Liver (tissue), 9 donors: Measurements from ENCODE around the gene CAT. TPM values are rescaled to one million over a fixed set of nuclear protein-coding genes. Genes with fewer than 3 reads are reported as not detected.

Experiments
- DNase-seq: peaks from one replicate; pipeline ENCODE4 v3.0.0-alpha.2; 2017; ENCODE audit warnings: low spot score
- H3K27ac ChIP-seq, 2 donors: one replicate each; pipeline ENCODE4 v1.7.0; 2013; ENCODE audit warnings: inconsistent platforms in 2 of 2, low read length in 2 of 2, control low read depth in 1 of 2, low read depth in 1 of 2, mild to moderate bottlenecking in 1 of 2
- H3K27me3 ChIP-seq, 4 donors: one replicate each; pipeline versions ENCODE4 v1.6.1 to v1.7.0; 2013; ENCODE audit warnings: low read length in 3 of 4, inconsistent platforms in 1 of 4, mild to moderate bottlenecking in 1 of 4, moderate library complexity in 1 of 4; ENCODE audit not compliant: control insufficient read depth in 4 of 4, insufficient read depth in 4 of 4
- H3K36me3 ChIP-seq, 4 donors: one replicate each; pipeline versions ENCODE4 v1.6.1 to v1.7.0; 2013; ENCODE audit warnings: low read length in 3 of 4, mild to moderate bottlenecking in 3 of 4, low read depth in 1 of 4, moderate library complexity in 1 of 4; ENCODE audit not compliant: control insufficient read depth in 4 of 4, insufficient read depth in 3 of 4
- H3K4me1 ChIP-seq, 4 donors: one replicate each; pipeline versions ENCODE4 v1.6.1 to v1.7.0; 2013; ENCODE audit warnings: low read length in 3 of 4, mild to moderate bottlenecking in 3 of 4, moderate library complexity in 1 of 4; ENCODE audit not compliant: control insufficient read depth in 4 of 4, insufficient read depth in 4 of 4
- H3K4me3 ChIP-seq, 3 donors: one replicate each; pipeline versions ENCODE4 v1.6.1 to v1.7.0; 2013; ENCODE audit warnings: low read length in 3 of 3, control low read depth in 1 of 3, low read depth in 1 of 3, mild to moderate bottlenecking in 1 of 3
- H3K9ac ChIP-seq, 2 donors: one replicate each; pipeline ENCODE4 v1.7.0; 2013; ENCODE audit warnings: low read length in 2 of 2, mild to moderate bottlenecking in 2 of 2, moderate library complexity in 2 of 2, control low read depth in 1 of 2, low read depth in 1 of 2
- H3K9me3 ChIP-seq, 4 donors: one replicate each; pipeline versions ENCODE4 v1.6.1 to v1.7.0; 2013; ENCODE audit warnings: low read length in 3 of 4; ENCODE audit not compliant: control insufficient read depth in 4 of 4
- ATF3 ChIP-seq: IDR thresholded peaks from 2 replicates; pipeline ENCODE4 v1.6.1; 2016; ENCODE audit warnings: antibody characterized with exemption
- CTCF ChIP-seq: fragments of 150-350 bp; IDR thresholded peaks from 2 replicates; pipeline ENCODE4 v1.5.1; 2017; ENCODE audit warnings: improper control_type of control experiment, low read depth, low read length; ENCODE audit not compliant: missing input control
- EGR1 ChIP-seq, 2 donors: IDR thresholded peaks; 2 replicates each; pipeline ENCODE4 v1.6.1; 2016 to 2018; ENCODE audit warnings: antibody characterized with exemption in 2 of 2, low read depth in 2 of 2
- FOXA2 ChIP-seq: IDR thresholded peaks from 2 replicates; pipeline ENCODE4 v1.6.1; 2016; ENCODE audit warnings: antibody characterized with exemption
- GABPA ChIP-seq, 2 donors: IDR thresholded peaks in 1 of 2; conservative IDR thresholded peaks in 1 of 2; 2 replicates each; pipeline ENCODE4 v1.6.1; 2016; ENCODE audit warnings: antibody characterized with exemption in 2 of 2, mild to moderate bottlenecking in 1 of 2, moderate library complexity in 1 of 2
- HNF4A ChIP-seq, 2 donors: conservative IDR thresholded peaks; 2 replicates each; pipeline ENCODE4 v1.6.1; 2016; ENCODE audit warnings: antibody characterized with exemption in 2 of 2, mild to moderate bottlenecking in 2 of 2
- HNF4G ChIP-seq: IDR thresholded peaks from 2 replicates; pipeline ENCODE4 v1.6.1; 2016; ENCODE audit warnings: antibody characterized with exemption
- JUND ChIP-seq, 2 donors: IDR thresholded peaks; 2 replicates each; pipeline ENCODE4 v1.6.1; 2016; ENCODE audit warnings: antibody characterized with exemption in 2 of 2
- RAD21 ChIP-seq, 2 donors: IDR thresholded peaks; 2 replicates each; pipeline ENCODE4 v1.6.1; 2016; ENCODE audit warnings: antibody characterized with exemption in 2 of 2, mild to moderate bottlenecking in 2 of 2
- RXRA ChIP-seq, 2 donors: IDR thresholded peaks; 2 replicates each; pipeline ENCODE4 v1.6.1; 2017 to 2018; ENCODE audit warnings: antibody characterized with exemption in 2 of 2, mild to moderate bottlenecking in 1 of 2
- SP1 ChIP-seq: IDR thresholded peaks from 2 replicates; pipeline ENCODE4 v1.6.1; 2018; ENCODE audit warnings: antibody characterized with exemption, mild to moderate bottlenecking
- TAF1 ChIP-seq: conservative IDR thresholded peaks from 2 replicates; pipeline ENCODE4 v1.6.1; 2016; ENCODE audit warnings: antibody characterized with exemption, mild to moderate bottlenecking
- YY1 ChIP-seq: IDR thresholded peaks from 2 replicates; pipeline ENCODE4 v1.6.1; 2016; ENCODE audit warnings: antibody characterized with exemption, mild to moderate bottlenecking
- WGBS: extraction: QIAGEN DNeasy Blood & Tissue Kit; methylation state at CpG from one replicate; pipeline ENCODE4 v1.1.7; 2013; 5-methylcytosine and 5-hydroxymethylcytosine counted together
- polyA plus RNA-seq, 2 donors: library from polyadenylated mRNA; stranded (reverse) in 1 of 2; unstranded in 1 of 2; fragments of 200-250 nt in 1 of 2; fragments of >200 nt in 1 of 2; fragmentation: Nextera tagmentation in 1 of 2; extraction: Ambion mirVana in 1 of 2; gene quantifications; one replicate each; pipeline versions ENCODE4 v1.2.1 to v1.2.3, GENCODE V29; 2013 to 2015
- total RNA-seq, 2 donors: library from RNA; depleted of rRNA; stranded (reverse); fragments of >200 nt; gene quantifications; one replicate each; pipeline ENCODE4 v1.2.3, GENCODE V29; 2014
- TF ChIP-seq, protein P1 (sequence below): IDR thresholded peaks from 2 replicates; pipeline ENCODE4 v1.6.1; 2016; ENCODE audit warnings: antibody characterized with exemption
- TF ChIP-seq, protein P2 (sequence below): IDR thresholded peaks from 2 replicates; pipeline ENCODE4 v1.6.1; 2016; ENCODE audit warnings: antibody characterized with exemption, mild to moderate bottlenecking
- donor health status: healthy.
- donor health status: healthy.
- donor health status: healthy.
- donor health status: healthy.
- donor health status: healthy.

The CAT gene
- total and polyA plus RNA-seq, 4 donors, result 270 to 620 (median 388) TPM

GRCh38 chr11:34395916-34396550, 42.7 kb upstream of the CAT start:
- Histone ChIP-seq H3K27ac (no peak overlapping the region), H3K9me3 (peaks cover 0 to 5% (median 0%) of the 10 kb centered on the region in 4 donors), H3K4me3 (no peak overlapping the region), H3K4me1 (no peaks in the 10 kb centered on the region), H3K27me3 (no peaks in the 10 kb centered on the region), H3K9ac (no peak overlapping the region), H3K36me3 (no peaks in the 10 kb centered on the region)
- DNase-seq, result no peak
- WGBS, result 89% methylated on average over 1 of the region's 1 CpG
- TF ChIP-seq JUND (IDR thresholded peaks at IDR 0.05) (no peak), ATF3 (no peak), GABPA (IDR thresholded peaks at IDR 0.05 in 1 of 2, conservative IDR thresholded peaks at IDR 0.05 in 1 of 2) (no peak), RXRA (IDR thresholded peaks at IDR 0.05) (no peak), HNF4G (no peak), YY1 (no peak), RAD21 (IDR thresholded peaks at IDR 0.05) (no peak), FOXA2 (no peak), HNF4A (conservative IDR thresholded peaks at IDR 0.05) (no peak), SP1 (no peak)
- TF ChIP-seq, protein P1, sequence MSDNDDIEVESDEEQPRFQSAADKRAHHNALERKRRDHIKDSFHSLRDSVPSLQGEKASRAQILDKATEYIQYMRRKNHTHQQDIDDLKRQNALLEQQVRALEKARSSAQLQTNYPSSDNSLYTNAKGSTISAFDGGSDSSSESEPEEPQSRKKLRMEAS, result no peak
- TF ChIP-seq, protein P2, sequence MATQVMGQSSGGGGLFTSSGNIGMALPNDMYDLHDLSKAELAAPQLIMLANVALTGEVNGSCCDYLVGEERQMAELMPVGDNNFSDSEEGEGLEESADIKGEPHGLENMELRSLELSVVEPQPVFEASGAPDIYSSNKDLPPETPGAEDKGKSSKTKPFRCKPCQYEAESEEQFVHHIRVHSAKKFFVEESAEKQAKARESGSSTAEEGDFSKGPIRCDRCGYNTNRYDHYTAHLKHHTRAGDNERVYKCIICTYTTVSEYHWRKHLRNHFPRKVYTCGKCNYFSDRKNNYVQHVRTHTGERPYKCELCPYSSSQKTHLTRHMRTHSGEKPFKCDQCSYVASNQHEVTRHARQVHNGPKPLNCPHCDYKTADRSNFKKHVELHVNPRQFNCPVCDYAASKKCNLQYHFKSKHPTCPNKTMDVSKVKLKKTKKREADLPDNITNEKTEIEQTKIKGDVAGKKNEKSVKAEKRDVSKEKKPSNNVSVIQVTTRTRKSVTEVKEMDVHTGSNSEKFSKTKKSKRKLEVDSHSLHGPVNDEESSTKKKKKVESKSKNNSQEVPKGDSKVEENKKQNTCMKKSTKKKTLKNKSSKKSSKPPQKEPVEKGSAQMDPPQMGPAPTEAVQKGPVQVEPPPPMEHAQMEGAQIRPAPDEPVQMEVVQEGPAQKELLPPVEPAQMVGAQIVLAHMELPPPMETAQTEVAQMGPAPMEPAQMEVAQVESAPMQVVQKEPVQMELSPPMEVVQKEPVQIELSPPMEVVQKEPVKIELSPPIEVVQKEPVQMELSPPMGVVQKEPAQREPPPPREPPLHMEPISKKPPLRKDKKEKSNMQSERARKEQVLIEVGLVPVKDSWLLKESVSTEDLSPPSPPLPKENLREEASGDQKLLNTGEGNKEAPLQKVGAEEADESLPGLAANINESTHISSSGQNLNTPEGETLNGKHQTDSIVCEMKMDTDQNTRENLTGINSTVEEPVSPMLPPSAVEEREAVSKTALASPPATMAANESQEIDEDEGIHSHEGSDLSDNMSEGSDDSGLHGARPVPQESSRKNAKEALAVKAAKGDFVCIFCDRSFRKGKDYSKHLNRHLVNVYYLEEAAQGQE, result no peak

DNA sequence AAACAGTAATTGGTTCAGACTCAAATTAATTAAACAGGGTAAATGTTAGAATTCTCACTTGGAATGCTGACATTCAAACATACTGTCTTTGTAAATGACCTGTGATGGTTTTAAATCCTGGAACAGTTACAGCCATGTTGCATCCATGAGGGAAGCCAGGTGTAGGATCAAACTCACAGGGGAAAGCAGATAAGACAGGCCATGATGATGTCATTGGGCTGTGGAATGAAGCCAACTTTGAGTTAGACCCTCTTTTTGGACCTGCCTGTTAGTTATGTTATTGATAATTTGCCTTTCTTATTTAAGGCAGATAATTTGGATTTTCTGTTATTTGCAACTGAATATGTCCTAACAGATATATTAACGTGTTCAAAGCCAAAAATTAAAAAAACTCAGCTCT, 41.6 kb upstream of the CAT start:
- Histone ChIP-seq H3K9me3 (peaks cover 0 to 5% (median 0%) of the 10 kb centered on the region in 4 donors), H3K4me1 (no peaks in the 10 kb centered on the region), H3K9ac (no peak overlapping the region), H3K4me3 (no peak overlapping the region), H3K27ac (no peak overlapping the region), H3K36me3 (no peaks in the 10 kb centered on the region), H3K27me3 (no peaks in the 10 kb centered on the region)
- 93% methylated on average over 1 of the region's 1 CpG for WGBS
- TF ChIP-seq RXRA (IDR thresholded peaks at IDR 0.05), result no peak
- no peak for TF ChIP-seq FOXA2
- no peak for TF ChIP-seq CTCF
- no peak for TF ChIP-seq HNF4A (conservative IDR thresholded peaks at IDR 0.05)
- TF ChIP-seq EGR1 (IDR thresholded peaks at IDR 0.05; ENCODE audit: low read depth in 2 of 2), result no peak
- TF ChIP-seq, protein P1, result no peak
- no peak for TF ChIP-seq TAF1
- no peak for TF ChIP-seq YY1
- DNase-seq, result no peak
